ENCODE results near the gene TRIM2. TPM values are rescaled to one million over a fixed set of nuclear protein-coding genes. Genes with fewer than 3 reads are reported as not detected.
"Not testable (repeated sequence)": the region's sequence is repeated elsewhere in the genome, so short reads cannot be mapped to it uniquely, and the experiment has no call there.

The TRIM2 gene
- total RNA-seq, 4 donors from 2014 or later: 5.8 to 18.9 (median 14.9) TPM

DNA sequence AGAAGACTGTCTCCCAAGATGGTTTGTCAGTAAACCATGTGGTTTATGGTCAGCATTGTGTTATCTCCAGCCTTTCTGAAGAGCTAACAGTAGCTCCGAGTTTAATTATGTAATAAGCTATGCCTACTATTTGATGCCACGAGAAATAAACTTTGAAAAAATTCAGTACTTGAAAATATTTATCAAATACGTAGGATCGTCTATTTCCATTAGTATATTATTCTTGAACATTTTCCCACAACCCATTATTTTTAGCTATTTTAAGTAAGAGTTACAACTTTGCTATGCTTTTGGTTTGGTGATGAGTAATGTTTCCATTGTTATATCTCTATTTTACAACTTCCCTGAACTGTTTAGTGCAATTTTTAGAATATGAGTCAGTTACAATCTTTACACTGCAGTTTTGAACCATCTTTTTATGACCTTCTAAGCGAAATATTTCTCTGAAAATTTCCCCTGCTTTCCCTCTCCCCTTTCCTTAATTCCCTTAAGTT, 44.5 kb upstream of the TRIM2 start:
- WGBS, 2 donors: 45 to 51% methylated on average over 5 of the region's 5 CpGs
- TF ChIP-seq, protein P1, sequence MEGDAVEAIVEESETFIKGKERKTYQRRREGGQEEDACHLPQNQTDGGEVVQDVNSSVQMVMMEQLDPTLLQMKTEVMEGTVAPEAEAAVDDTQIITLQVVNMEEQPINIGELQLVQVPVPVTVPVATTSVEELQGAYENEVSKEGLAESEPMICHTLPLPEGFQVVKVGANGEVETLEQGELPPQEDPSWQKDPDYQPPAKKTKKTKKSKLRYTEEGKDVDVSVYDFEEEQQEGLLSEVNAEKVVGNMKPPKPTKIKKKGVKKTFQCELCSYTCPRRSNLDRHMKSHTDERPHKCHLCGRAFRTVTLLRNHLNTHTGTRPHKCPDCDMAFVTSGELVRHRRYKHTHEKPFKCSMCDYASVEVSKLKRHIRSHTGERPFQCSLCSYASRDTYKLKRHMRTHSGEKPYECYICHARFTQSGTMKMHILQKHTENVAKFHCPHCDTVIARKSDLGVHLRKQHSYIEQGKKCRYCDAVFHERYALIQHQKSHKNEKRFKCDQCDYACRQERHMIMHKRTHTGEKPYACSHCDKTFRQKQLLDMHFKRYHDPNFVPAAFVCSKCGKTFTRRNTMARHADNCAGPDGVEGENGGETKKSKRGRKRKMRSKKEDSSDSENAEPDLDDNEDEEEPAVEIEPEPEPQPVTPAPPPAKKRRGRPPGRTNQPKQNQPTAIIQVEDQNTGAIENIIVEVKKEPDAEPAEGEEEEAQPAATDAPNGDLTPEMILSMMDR (IDR thresholded peaks at IDR 0.05): no peak
- TF ChIP-seq POLR2A (IDR thresholded peaks at IDR 0.05): no peak
- Histone ChIP-seq H3K9me3 (no peaks in the 10 kb centered on the region), H3K27ac (no peak overlapping the region), H3K27me3 (peaks cover 0 to 37% (median 0%) of the 10 kb centered on the region in 4 donors), H3K36me3 (no peaks in the 10 kb centered on the region), H3K4me3 (no peak overlapping the region), H3K4me1 (no peaks in the 10 kb centered on the region)
- no peak for DNase-seq
- intact Hi-C loops (cut with DNase I): no loop called here

DNA sequence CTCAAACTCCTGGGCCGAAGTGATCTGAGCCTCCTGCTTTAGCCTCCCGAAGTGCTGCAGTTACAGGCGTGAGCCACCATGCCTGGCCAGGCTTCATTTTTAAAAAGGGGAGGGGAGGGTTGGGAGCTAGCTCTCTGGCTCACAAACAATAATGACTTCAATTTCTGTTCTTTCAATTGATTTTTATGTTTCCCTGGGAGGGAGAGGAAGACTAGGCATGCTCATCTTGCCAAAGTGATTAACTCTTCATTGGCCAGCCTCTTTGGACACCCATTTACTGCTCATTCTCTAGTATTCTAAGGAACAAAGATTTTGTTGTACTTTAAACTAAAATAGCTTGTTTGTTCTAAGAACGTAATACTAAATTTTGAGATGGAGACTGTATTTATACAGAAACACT, 43.4 kb upstream of the TRIM2 start:
- DNase-seq: no peak
- WGBS, 2 donors: 88 to 91% methylated on average over 4 of the region's 4 CpGs
- intact Hi-C loops (cut with DNase I): no loop called here
- Histone ChIP-seq H3K4me3 (no peak overlapping the region), H3K27me3 (peaks cover 0 to 26% (median 0%) of the 10 kb centered on the region in 4 donors), H3K9me3 (no peaks in the 10 kb centered on the region), H3K4me1 (no peaks in the 10 kb centered on the region), H3K36me3 (no peaks in the 10 kb centered on the region), H3K27ac (no peak overlapping the region)
- TF ChIP-seq, protein P1 (IDR thresholded peaks at IDR 0.05): no peak
- TF ChIP-seq POLR2A (IDR thresholded peaks at IDR 0.05): no peak

DNA sequence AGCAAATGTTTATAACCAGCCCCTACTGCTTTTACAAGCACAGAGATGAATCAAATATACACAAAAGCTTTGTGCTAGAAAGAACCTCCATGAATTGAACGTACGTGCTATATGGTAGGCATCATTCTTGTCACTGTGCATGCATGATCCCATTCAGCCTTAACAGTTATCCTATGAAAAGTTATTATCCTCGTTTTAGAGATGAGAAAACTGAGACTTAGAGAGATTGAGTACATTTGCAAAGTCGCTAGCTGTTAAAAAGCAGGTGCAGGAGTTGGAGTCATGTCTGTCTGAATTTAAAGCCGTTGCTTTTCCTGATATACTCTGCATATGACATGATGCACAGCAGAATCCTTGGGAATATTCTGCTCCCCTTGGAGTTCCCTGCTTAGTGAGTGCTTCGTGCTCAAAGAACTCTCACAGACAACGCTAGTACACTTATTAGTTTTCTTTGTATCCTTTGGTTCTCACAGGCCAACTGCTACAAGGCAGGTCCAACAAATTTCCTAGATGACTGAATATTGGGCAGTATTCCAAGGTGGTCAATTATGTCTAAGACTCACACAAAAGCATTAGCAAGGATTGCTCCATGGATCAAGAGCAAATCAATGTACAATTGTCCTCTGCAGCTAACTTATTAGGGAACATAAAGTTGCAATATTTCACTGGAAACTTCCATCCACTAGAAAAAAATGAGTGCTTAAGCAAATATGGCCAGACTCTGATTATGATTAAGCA, 42.8 kb upstream of the TRIM2 start:
- intact Hi-C loops (cut with DNase I): no loop called here
- Histone ChIP-seq H3K9me3 (no peaks in the 10 kb centered on the region), H3K4me1 (no peaks in the 10 kb centered on the region), H3K4me3 (no peak overlapping the region), H3K36me3 (no peaks in the 10 kb centered on the region), H3K27ac (no peak overlapping the region), H3K27me3 (peaks cover 0 to 20% (median 0%) of the 10 kb centered on the region in 4 donors)
- no peak for DNase-seq
- WGBS, 2 donors: 68 to 75% methylated on average over 7 of the region's 7 CpGs
- no peak for TF ChIP-seq POLR2A (IDR thresholded peaks at IDR 0.05)
- TF ChIP-seq, protein P1 (IDR thresholded peaks at IDR 0.05): no peak

DNA sequence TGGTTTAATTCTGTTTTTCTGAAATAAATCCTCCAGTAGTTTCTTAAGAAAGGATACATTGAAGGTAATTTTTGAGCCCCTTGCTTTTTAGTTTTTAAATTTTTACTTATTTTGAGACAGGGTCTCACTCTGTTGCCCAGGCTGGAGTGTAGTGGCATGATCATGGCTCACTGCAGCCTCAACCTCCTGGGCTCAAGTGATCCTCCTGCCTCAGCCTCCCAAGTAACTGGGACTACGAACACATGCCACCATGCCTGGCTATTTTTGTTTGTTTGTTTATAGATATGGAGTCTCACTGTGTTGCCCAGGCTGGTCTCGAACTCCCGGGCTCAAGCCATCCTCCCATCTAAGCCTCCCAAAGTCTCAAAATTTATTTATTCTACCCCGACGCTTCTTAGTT, 39.0 kb upstream of the TRIM2 start:
- H3K27ac ChIP-seq; intact Hi-C loops (cut with DNase I); H3K4me1 ChIP-seq; H3K36me3 ChIP-seq; DNase-seq; H3K4me3 ChIP-seq; H3K9me3 ChIP-seq; H3K27me3 ChIP-seq: not testable (repeated sequence)
- WGBS, 2 donors: 97% methylated on average over 5 of the region's 5 CpGs

DNA sequence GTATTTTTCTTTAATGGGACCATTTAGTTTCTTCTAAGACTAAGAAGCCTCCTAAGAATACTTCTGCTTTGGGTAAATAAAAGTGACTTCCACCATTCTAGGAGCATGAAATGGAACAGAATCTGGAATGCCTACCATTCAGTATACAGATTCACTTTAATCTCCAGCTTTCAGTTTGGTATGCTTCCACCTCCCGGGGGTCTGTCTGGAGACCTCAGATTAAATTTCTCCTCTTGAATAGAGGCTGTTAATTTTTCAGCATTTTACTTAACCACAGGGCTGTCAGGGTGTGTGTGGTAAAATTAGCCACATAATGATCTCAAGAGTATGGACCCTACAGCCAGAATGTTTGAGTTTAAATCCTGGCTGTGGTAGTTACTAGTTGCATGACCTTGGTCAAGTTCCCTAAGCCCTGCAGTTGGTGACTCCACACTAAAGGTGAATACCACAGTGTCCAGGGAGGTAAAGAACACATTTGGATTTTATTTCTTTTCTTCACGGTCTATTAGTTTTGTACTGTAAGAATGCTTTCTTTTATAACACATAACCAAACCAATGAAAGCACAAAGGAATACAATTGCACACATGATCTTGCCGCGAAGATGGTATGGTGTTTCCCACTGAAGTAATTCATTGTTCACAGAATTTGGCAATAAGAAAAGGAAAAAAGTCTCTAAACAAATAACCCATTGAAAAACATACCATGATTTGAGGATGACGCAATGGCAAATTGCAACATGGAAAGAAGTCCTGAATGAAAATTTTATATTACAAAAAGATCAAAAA, 37.3 kb upstream of the TRIM2 start:
- intact Hi-C loops (cut with DNase I): no loop called here
- Histone ChIP-seq H3K27ac (no peak overlapping the region), H3K27me3 (no peaks in the 10 kb centered on the region), H3K4me3 (no peak overlapping the region), H3K36me3 (no peaks in the 10 kb centered on the region), H3K9me3 (no peaks in the 10 kb centered on the region), H3K4me1 (no peaks in the 10 kb centered on the region)
- 28 to 41% methylated on average over 5 of the region's 5 CpGs for WGBS, 2 donors
- no peak for TF ChIP-seq POLR2A (IDR thresholded peaks at IDR 0.05)
- TF ChIP-seq, protein P1 (IDR thresholded peaks at IDR 0.05): no peak
- DNase-seq: no peak
